GM12874 (cell line): ENCODE results near the gene CFAP119.

ENCODE experiments used
- CTCF ChIP-seq: IDR thresholded peaks from 2 replicates; pipeline ENCODE4 v1.5.1; 2011; ENCODE audit warnings: low read depth, mild to moderate bottlenecking, control low read depth, low read length, moderate library complexity; ENCODE audit not compliant: insufficient read depth

Gene CFAP119

GRCh38 chr16:30737794-30738648 is 23.8 kb downstream of the CFAP119 start:
- no peak for TF ChIP-seq CTCF

GRCh38 chr16:30736995-30737793 is 24.7 kb downstream of the CFAP119 start:
- no peak for TF ChIP-seq CTCF

GRCh38 chr16:30731411-30731810 is 30.5 kb downstream of the CFAP119 start:
- TF ChIP-seq CTCF, result no peak

- no peak for TF ChIP-seq CTCF
Measured at GRCh38 chr16:30728899-30729672, 32.8 kb downstream of the CFAP119 start.

GRCh38 chr16:30728321-30728720 is 33.5 kb downstream of the CFAP119 start:
- TF ChIP-seq CTCF, result no peak

GRCh38 chr16:30725418-30725792 is 36.5 kb downstream of the CFAP119 start:
- TF ChIP-seq CTCF, result no peak
